ENCODE data around the gene MAP4K4.

The MAP4K4 gene

DNA sequence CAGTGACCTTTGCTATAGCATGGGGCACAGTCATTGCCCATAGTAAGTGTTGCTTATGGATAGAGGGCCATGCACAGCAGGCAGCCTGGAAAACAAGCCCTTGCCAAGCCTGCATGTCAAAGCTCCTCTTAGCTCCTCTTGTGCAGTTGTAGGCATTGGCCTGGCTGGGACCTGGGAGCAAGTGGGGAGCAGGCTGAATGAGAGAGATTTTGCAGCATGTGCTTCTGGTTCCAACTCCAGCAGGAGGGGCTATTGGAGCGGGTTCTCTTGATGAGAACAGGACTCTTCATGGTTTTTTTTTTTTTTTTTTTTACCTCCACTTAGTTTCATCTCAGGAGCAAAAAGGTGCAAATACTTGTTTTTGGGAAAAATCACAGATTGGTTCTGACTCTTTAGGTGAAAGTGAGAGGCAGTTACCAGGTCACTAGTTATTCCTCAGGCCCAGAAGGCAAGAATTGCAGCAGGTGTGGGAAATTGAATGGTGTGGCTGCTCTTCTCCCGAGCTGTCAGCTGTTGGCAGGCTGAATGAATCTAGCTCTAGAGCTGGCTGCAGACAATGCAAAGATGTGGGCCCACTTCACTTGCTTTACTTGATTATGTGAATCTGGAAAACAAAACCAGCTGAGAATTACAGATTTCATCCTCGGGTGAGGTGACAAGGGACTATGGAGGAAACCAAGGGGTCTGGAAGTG is 95.9 kb downstream of the MAP4K4 start:
- peak; percentile 31 for DNase-seq (ENCODE audit: low read depth)

DNA sequence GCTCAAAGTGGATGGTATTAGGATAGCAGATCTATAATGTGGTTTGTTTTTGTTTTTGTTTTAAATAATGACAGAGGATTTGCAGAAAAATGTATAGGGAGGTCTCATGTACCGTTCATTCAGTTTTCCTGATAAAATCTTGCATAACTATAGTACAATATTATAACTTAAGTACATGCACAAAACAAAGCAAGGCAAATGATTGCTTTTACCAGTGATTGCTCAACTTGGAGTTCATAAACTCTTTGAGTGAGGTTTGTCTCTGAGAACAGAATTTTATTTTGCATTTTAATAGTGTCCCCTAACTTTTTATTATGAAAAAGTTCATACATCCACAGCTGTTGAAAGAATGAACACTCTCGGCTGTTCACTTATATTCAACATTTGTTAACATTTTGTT is 96.6 kb downstream of the MAP4K4 start:
- DNase-seq (ENCODE audit: low read depth) = no peak

DNA sequence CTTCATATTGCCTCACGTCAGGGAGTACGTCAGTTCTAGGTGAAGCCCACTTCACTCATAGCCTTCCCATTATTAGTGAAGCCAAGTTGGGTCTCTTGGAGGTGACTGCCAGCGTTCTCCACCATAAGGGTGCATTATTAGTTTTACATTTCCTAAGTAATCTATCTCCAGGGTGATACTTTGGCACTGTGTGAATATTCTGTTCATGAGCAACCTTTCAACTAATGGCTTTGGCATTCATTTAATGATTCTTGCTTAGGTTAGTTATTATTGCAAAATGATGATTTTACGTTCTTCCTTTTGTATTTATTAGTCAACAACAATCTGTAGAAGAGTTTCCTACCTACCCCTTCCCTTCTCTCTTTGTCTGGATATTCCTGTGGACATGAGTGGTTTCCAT is 97.5 kb downstream of the MAP4K4 start:
- no peak for DNase-seq (ENCODE audit: low read depth)

DNA sequence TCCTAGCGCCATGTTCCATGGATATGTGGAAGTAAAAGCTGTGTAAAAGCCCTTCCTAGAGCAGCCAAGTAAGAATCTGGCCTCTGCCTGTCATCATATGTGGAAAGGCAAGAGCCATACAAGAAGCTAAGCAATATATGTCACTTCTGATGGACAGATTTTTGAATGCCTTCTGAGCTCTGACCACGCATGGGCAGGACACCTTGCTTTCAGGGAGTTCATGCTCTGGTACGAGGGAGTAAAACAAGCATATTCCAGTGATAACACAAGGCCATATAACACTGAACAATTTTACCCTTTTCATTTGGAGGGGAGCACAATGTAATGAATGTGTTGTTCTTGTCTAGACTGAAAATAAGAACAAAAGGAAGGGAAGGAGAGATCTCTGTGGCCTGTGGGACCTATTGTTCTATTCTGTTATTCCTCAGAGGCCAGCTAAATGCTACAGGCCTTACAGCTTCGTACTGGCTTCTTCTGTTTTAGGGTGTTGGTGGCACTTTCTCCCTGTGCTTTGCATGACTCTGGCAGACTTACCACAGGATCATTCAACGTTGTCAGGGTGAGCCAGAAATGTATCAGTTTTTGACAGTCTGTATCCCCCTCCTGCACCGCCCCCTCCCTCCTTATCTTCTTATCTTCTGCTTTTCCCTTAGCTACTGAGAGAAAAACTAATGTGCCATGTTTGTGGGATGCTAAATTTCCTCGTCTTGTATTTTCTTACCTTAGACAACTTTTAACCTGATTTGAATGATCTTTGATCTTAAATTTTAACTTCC is 99.5 kb downstream of the MAP4K4 start:
- DNase-seq (ENCODE audit: low read depth) = no peak

DNA sequence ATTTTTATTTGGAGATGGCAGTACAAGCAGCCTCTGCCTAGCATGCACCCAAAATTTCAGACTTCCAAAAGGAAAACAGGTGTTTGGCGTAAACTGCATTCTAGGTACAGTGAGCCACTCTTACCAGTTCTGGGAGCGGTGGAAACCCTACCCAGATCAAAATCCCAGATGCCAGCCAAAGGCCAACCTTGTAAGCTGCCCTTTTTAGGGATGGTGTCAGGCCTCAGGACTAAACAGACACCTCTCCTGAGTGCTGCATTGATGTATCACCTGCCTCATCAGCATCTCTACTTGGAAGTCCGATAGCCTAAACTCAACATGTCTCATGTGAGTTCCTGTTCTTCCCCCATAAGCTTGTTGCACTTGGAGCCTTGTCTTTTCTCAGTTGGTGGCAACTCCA is 104.0 kb downstream of the MAP4K4 start:
- DNase-seq (ENCODE audit: low read depth) = no peak

DNA sequence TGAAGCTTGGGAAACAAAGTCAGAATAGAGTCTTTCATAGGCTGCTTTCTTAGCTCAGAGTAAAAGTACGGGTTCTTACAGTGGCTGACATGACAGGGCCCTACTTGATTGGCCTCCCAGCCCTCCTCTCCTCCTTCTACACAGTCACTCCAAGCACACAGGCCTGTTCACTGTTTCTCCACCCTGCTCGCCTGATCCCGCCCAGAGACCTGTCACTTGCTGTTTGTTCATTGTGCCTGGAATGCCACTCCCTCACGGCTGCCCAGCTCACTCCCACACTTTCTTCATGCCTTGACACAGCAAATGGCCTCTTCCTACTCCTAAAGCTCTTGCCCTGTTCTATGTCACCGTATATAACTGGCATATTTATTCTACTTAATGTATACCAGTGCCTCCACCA is 104.8 kb downstream of the MAP4K4 start:
- DNase-seq (ENCODE audit: low read depth) = no peak

DNA sequence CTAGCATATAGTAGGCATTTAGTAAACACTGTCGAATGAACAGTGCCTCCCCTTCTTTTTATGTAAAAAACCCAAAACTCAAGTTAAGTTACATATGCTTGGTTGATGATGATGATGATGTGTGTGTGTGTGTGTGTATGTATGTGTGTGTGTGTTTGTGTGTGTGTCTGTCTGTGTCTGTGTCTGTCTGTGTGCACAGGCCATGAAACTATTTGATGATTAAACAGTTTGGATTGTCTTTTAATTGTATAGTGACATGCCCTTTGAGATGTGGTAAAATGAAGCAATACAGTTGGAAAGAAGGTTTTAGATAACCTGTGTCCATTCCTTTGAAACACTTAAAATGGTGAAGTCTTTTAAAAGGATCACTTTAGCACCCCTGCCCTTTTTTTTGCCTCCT is 105.6 kb downstream of the MAP4K4 start:
- peak; percentile 76 for DNase-seq (ENCODE audit: low read depth)

DNA sequence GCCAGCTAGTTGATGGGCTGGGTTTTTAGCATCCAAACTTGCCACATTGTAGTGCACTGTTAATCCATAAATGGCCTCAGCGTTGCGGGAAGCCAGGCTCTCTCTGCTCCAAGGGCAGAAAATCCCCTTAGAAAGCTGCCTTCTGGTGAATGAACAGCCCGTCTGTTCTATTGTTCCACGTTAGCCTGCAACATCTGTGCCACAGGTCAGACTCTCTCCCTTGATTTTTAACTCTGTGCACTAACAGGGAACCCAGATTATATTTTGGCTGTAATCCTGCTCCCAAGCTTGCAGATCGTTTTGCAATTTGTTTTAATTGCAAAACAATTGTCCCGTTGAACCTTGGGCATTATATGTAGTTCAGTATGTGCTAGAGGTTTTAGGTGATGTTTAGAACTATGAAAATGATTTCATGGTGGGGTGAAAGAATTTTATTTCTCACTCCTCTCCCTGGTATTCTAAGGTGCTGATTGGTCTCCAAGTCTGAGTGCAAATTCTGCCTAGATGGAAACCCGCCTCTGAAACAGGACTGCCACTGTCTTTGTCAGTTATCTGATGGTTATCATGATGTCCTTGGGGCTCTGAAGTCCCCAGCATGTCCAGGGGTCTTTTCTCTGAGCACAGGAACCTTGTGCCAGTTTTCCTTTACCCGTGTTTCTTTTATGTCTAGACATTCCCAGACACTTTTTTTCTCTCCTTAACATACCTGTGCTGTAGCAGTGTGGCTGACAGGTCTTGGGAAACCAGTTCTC is 106.6 kb downstream of the MAP4K4 start:
- DNase-seq (ENCODE audit: low read depth) = no peak

DNA sequence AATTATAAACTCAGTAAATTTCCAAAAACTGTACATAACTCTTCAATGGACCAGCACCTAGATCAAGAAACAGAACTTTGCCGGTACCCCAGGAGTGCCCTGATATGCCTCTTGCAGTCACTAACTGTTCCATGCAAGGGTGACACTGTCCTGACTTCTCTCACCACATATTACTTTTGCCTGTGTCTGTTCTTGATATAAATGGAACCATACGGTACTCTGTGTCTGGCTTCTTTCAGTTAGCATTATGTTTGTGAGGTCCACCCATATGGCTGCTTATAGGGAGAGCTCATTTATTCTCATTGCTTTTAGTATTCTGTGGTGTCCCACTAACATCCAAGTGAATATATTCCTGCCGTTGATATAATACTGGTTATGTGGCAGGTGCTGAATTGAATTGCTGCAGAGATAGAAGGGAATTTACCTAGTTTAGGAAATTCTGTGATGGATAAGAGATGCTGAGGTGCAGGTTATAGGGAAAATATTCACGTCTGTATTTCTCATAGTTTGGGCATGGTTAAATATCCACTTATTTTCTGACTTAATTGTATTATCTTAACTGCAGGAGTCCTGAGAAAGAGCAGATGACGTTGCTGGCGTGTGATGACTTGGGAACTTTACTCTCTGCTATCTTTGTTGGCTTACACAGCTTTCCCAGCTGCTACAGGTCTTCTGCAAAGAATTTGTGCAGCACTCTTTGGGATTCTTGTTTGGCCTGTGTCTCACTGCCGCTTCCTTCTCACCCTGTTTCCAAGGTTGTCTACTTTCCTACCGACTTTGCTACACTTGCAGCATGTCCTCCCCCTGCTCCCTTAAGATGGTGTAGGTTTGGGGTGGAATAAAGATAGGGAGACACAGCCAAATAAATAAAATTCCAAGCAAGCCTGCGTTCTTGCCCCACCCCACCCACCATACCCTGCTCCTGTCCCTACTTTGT is 107.9 kb downstream of the MAP4K4 start:
- DNase-seq (ENCODE audit: low read depth) = peak; percentile 76

DNA sequence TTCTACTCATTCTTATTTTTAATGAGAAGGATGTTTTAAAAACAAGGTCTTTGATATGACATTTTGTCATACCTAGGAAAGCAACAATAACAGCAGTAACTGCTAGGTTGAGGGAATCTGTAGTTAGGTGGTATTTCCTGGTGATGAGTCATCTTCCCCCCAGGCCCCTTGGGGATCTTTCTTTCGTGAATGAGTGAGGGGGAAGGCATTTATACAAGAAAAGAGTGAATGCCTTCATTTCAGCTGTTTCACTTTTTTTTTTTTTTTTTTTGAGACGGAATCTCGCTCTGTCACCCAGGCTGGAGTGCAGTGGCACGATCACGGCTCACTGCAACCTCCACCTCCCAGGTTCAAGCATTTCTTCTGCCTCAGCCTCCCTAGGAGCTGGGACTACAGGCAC is 108.6 kb downstream of the MAP4K4 start:
- DNase-seq (ENCODE audit: low read depth) = peak; percentile 91

DNA sequence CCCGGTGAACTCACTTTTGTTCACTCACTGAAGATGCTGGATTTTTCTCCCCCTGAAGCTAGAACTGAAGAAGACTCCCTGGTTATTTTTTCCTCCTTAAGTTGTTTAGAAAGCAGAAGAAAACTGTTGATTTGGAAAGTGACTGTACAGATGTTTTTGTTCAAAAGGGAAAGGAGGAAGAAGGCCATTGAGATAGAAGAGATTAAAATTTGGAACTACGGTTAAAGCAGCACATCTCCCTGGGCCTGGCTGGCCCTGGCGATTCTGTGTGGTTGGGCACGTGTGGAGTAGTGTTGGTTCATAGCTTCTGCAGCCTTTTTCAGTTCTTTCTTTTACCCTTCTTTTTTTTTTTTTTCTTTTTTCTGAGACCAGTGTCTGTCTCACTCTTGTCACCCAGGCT is 109.2 kb downstream of the MAP4K4 start:
- DNase-seq (ENCODE audit: low read depth) = peak; percentile 56

DNA sequence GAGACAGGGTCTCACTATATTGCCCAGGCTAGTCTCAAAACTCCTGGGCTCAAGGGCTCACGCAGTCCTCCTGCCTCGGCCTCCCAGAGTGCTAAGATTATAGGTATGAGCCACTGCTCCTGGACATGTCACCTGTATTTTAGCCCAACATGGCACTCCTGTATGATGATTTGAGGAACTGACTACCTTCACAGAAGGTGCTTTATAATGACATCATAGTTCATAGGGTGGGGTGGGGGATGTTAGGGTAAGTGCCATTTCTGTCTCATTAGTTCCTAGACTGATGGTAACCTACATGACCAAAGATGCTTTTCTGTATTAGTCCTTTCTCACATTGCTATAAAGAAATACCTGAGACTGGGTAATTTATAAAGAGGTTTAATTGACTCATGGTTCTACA is 109.7 kb downstream of the MAP4K4 start:
- DNase-seq (ENCODE audit: low read depth) = no peak

DNA sequence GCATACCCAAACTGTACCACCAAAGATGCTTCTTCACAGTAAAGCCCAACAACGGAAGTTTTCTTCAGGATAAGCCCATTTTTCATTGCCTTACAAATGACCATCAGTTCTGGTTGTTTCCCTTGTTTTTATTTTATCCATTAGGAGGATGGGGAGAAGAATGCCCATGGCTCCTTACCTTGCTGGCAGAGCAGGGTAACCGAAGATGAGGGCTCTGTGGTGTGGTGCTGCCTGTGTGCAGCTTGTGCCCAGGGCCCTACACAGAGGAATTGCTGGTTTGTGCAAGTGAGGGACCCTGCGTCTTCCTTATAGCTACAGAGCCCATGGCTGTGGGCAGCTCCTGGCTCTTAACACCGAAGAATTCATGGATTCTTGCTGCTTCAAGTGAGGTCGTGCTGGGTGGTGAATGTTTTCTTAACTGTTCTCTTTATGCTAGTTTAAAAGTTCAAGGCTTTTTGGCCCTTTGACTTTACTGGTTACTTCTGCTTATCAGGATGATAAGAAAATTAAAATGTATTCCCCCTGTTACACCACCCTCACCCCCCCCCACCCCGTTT is 110.6 kb downstream of the MAP4K4 start:
- no peak for DNase-seq (ENCODE audit: low read depth)

DNA sequence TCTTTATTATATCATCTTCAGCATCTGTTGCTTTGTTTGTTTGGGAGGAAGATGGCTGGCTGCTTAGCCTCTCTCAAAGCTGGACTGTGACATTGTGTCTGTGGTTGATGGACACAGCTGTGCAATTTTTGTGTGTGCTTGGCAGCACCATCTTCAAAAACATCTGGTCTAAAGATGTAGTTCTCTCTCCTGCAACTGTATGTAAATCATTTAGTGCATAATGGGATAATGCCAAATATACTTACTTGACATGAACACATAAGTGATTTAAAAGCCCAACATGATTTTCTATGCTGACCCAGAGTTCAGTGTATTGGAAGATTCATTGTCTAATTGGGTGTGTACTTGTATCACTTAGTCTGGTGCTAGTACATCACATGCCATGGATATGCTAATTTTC is 112.2 kb downstream of the MAP4K4 start:
- peak; percentile 52 for DNase-seq (ENCODE audit: low read depth)

DNA sequence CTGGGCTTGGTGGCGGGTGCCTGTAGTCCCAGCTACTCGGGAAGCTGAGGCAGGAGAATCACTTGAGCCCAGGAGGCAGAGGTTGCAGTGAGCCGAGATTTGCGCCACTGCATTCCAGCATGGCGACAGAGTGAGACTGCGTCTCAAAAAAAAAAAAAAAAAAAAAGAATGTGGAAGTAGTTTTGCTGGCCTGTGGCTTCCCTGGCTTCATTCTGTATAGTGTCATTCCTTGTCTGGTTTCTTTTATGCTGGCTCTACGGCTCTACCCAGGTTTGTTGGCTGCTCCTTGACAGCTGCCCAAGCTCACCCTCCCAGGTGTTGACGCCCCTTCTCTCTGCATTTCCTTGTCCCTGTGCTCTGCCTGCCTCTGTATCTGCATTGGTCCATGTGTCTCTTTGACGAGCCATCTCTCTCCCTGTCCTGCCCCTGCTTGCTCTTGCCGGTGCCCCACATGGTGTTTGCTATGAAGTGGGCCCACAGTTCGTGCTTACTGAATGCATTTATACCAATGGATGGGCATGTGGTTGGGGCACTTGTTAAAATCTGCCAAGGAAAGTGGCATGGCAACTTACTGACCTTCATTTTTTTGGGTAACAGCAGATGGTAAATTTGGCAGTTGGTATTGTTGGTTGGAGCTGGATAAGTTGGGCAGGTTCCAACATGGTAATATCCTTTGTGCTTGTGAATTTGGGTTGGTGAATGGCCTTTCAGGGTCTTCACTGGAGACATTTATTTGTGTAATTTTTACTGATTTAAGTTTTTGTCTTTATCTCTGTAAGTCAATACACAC is 113.9 kb downstream of the MAP4K4 start:
- no peak for DNase-seq (ENCODE audit: low read depth)

DNA sequence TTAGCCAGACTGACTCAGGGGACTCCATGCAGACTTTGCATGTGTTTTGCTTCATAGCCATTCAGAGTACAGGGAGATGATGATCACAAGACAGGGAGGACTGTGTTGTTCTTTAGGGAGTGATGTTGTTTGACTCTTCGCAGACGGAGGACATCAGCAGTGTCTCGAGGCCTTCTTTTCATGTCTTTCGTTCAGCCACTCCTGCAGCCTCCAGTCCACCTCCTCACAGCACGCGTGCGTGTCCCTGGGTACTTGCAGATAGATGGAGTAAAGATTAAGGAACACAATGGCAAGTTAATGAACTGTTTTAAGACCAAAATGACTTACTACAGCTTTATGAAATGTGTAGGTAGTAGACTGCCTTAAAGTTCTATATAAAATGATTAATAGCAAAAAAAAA is 114.7 kb downstream of the MAP4K4 start:
- no peak for DNase-seq (ENCODE audit: low read depth)

DNA sequence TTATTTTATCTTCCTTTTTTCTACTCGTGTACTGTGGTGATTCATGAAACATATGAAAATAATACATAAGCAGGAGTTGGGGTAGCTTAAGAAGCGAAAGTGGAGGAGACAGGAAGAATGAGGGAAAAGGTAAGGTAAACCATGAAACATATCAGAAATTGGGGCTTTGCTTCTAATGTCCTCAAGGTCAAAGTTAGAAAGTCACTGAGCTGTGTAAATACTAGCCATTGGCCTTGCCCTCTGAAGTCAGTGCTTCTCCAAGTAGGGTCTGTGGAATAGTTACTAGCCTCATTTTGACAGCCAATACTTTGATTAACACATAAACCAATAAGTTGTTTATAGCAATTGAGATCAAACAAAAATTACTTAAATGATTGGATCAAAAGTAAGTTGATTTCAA is 117.2 kb downstream of the MAP4K4 start:
- DNase-seq (ENCODE audit: low read depth) = no peak

DNA sequence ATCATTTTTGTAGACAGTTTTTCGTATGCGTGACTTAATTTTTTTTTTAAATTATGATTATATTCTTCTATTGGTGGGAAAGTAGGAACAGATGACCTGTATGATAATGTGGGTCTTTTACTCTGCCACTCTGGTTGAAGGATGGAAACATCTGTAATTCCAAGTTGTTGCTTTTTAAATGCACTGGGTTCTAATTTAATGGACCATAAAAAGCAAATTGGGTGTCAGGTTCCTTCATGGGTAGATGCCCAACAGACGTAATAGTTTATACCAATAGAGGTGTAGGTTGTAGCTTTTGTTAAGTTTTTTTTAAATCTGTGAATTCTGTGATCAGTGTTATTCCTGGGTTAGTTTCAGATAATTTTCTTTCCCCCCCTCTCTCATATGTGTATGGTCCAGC is 117.6 kb downstream of the MAP4K4 start:
- no peak for DNase-seq (ENCODE audit: low read depth)

DNA sequence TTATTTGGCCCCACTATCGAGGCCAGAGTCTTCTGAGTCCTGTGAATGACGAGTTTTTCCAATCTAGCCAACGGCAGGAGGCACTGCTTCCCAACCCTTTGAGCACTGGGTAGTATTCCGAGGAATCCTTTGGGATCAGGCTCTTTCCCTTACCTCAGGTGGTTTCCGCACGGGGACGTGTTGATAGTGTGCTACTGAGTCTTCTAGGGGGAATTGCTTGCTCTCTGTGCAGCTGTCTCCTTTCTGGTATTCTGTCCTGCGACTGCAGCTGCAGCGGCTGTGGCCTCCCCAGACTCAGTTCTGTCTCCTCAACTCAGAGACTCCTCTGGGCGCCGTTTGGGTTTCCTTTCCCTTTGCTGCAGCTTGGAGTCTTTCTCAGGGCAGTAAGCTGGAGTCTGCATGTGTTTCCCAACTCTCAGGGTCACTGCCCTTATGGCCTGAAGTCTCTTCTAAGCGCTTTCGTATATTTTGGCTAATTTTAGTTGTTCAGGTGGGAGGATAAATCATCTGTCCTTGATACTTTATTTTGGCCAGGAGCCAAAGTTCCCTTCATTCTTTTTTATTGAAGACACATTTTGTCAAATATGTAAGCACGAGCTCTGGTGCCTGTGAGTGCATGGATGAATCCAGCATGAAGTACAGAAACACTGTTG is 118.4 kb downstream of the MAP4K4 start:
- peak; percentile 56 for DNase-seq (ENCODE audit: low read depth)

DNA sequence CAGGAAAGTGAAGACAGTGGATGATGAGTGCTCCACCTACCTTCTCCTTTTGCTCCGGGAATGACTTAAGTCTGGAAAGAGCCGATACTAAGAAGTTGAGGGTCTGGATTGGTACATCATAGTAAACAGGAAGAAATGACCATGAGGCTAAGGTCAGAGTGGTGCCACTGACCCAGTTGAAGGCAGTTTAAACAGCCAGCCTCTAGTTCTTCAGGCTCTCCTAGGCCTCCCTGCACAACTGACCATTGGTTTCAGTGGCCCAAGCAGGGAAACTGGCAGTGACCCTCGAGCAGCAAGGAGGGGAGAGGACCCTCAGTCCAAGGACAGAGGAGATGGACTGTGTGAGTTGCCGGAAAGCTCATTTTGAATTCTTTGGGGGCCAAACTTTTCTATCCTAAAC is 119.1 kb downstream of the MAP4K4 start:
- DNase-seq (ENCODE audit: low read depth) = no peak

All from EH (cell line).